ENCODE data around the gene ASS1.

DNA sequence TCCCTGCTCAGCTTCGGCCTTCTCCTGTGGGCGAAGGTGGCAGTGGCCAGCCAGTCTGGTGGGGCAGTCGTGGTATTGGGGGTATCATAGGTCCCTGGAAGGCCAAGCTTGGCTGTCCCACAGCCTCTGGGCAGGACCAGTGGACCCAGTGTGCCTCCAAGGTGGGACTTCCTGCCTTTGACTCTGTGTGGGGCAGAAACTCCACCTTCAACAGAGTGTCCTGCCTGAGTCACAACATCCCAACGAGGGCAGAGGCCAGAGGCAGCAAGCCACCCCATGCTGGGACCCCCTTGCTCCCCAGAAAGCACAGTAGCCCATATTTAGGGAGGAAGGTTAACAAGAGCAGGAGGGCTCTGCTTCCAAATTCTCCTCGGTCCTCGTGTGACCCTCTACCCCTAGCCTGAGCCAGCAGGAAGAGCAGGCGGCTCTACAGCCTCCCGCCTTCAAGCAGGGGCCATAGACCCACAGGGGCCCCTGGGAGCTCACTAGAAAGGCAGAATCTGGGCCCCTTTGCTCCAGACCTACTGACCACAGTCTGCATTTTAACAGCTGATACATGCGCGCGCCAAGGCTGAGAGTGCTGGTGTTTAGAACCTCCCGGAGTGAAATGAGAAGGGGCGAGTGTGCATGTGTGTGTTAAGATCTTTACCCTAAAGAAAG lies 83.0 kb downstream of the ASS1 start:
- TF ChIP-seq, protein P1, sequence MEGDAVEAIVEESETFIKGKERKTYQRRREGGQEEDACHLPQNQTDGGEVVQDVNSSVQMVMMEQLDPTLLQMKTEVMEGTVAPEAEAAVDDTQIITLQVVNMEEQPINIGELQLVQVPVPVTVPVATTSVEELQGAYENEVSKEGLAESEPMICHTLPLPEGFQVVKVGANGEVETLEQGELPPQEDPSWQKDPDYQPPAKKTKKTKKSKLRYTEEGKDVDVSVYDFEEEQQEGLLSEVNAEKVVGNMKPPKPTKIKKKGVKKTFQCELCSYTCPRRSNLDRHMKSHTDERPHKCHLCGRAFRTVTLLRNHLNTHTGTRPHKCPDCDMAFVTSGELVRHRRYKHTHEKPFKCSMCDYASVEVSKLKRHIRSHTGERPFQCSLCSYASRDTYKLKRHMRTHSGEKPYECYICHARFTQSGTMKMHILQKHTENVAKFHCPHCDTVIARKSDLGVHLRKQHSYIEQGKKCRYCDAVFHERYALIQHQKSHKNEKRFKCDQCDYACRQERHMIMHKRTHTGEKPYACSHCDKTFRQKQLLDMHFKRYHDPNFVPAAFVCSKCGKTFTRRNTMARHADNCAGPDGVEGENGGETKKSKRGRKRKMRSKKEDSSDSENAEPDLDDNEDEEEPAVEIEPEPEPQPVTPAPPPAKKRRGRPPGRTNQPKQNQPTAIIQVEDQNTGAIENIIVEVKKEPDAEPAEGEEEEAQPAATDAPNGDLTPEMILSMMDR (IDR thresholded peaks at IDR 0.05): no peak
- no peak for TF ChIP-seq POLR2A (IDR thresholded peaks at IDR 0.05)

All from Peyer's patch (tissue), 4 donors.